Breast epithelium (tissue), 3 donors: ENCODE measurements around the gene DNAJB4.

Source experiments
- POLR2A ChIP-seq: fragments of 450-650 bp; IDR thresholded peaks from one replicate; pipeline ENCODE4 v1.6.1; 2016; ENCODE audit warnings: antibody characterized with exemption, mild to moderate bottlenecking, moderate library complexity
- POLR2AphosphoS5 ChIP-seq, 3 donors: sonication (generic); formaldehyde crosslinking; IDR thresholded peaks; one replicate each; pipeline ENCODE4 v1.6.1; 2017; ENCODE audit warnings: antibody characterized with exemption in 3 of 3
- TF ChIP-seq, protein P1 (sequence below), 3 donors: fragments of 450-650 bp; IDR thresholded peaks; one replicate each; pipeline ENCODE4 v1.5.1; 2016 to 2017; ENCODE audit warnings: antibody characterized with exemption in 3 of 3, mild to moderate bottlenecking in 3 of 3, moderate library complexity in 3 of 3

DNA sequence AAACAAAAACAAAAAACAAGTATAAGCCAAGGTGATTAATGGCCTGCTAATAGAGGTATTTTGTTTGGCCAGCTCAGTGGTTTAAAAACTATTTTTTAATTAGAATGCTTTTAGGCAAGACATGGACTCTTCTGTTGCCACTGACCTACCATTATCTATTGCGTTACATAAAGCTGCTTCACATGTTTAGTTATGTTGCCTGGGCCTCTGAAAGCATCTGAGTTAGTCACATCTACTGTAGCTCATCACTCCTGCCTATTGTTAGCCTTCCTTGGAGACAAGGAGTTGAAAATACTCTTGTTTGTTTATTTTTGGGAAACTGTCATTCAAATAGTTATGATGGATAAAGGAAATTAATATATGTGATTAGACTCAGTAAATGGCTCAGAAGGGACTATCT lies 14.3 kb downstream of the DNAJB4 start:
- TF ChIP-seq, protein P1, sequence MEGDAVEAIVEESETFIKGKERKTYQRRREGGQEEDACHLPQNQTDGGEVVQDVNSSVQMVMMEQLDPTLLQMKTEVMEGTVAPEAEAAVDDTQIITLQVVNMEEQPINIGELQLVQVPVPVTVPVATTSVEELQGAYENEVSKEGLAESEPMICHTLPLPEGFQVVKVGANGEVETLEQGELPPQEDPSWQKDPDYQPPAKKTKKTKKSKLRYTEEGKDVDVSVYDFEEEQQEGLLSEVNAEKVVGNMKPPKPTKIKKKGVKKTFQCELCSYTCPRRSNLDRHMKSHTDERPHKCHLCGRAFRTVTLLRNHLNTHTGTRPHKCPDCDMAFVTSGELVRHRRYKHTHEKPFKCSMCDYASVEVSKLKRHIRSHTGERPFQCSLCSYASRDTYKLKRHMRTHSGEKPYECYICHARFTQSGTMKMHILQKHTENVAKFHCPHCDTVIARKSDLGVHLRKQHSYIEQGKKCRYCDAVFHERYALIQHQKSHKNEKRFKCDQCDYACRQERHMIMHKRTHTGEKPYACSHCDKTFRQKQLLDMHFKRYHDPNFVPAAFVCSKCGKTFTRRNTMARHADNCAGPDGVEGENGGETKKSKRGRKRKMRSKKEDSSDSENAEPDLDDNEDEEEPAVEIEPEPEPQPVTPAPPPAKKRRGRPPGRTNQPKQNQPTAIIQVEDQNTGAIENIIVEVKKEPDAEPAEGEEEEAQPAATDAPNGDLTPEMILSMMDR (IDR thresholded peaks at IDR 0.05) = no peak
- TF ChIP-seq POLR2A (no peak), POLR2AphosphoS5 (IDR thresholded peaks at IDR 0.05) (no peak)
